HepG2 (cell line): ENCODE results near the gene TACC3. TPM values are rescaled to one million over a fixed set of nuclear protein-coding genes. Genes with fewer than 3 reads are reported as not detected.

Experiments
- ARNT2 ChIP-seq: sonication (generic); formaldehyde crosslinking; IDR thresholded peaks from 2 replicates; pipeline ENCODE4 v1.8.0; 2022; ENCODE audit warnings: mild to moderate bottlenecking, low read depth, missing genetic modification reagents, moderate library complexity
- DPF2 ChIP-seq: sonication (generic); formaldehyde crosslinking; IDR thresholded peaks from 2 replicates; pipeline ENCODE4 v1.4.0; 2020; ENCODE audit warnings: mild to moderate bottlenecking, low read depth, missing genetic modification reagents, borderline replicate concordance
- DZIP1 ChIP-seq: sonication (generic); formaldehyde crosslinking; IDR thresholded peaks from 2 replicates; pipeline ENCODE4 v1.5.0; 2020; ENCODE audit warnings: mild to moderate bottlenecking, missing genetic modification reagents
- FOXC1 ChIP-seq: sonication (generic); formaldehyde crosslinking; IDR thresholded peaks from 2 replicates; pipeline ENCODE4 v1.8.0; 2022; ENCODE audit warnings: mild to moderate bottlenecking, missing genetic modification reagents, borderline replicate concordance
- GABPB1 ChIP-seq: IDR thresholded peaks from 2 replicates; pipeline ENCODE4 v1.6.1; 2016; ENCODE audit warnings: mild to moderate bottlenecking, missing genetic modification reagents, moderate library complexity, missing compliant biosample characterization
- HNF1A ChIP-seq, 2 experiments: sonication (generic) in 1 of 2; formaldehyde crosslinking in 1 of 2; IDR thresholded peaks; 2 replicates each; pipeline versions ENCODE4 v1.4.0 to v1.6.1; 2016 to 2020; ENCODE audit warnings: borderline replicate concordance in 1 of 2, low read depth in 1 of 2, mild to moderate bottlenecking in 1 of 2, missing genetic modification reagents in 1 of 2
- HNF4G ChIP-seq, 2 experiments: sonication (generic) in 1 of 2; formaldehyde crosslinking in 1 of 2; IDR thresholded peaks; 2 replicates each; pipeline versions ENCODE4 v1.4.0 to v1.6.1; 2011 to 2020; ENCODE audit warnings: borderline replicate concordance in 2 of 2, low read depth in 2 of 2, mild to moderate bottlenecking in 2 of 2, low read length in 1 of 2, missing genetic modification reagents in 1 of 2, moderate library complexity in 1 of 2
- KMT2A ChIP-seq: sonication (generic); formaldehyde crosslinking; IDR thresholded peaks from 2 replicates; pipeline ENCODE4 v1.4.0; 2020; ENCODE audit warnings: missing genetic modification reagents
- MED1 ChIP-seq: sonication (generic); formaldehyde crosslinking; IDR thresholded peaks from 2 replicates; pipeline ENCODE4 v1.4.0; 2020; ENCODE audit warnings: missing genetic modification reagents
- MED8 ChIP-seq: sonication (generic); formaldehyde crosslinking; IDR thresholded peaks from 2 replicates; pipeline ENCODE4 v1.8.1; 2023; ENCODE audit warnings: mild to moderate bottlenecking, missing genetic modification reagents; ENCODE audit not compliant: insufficient replicate concordance
- NCOR1 ChIP-seq: fragments of 200-600 bp; sonication (generic); IDR thresholded peaks from 2 replicates; pipeline ENCODE4 v1.7.0; 2017; ENCODE audit warnings: antibody characterized with exemption, low read length, borderline replicate concordance
- NFE2 ChIP-seq: sonication (generic); formaldehyde crosslinking; IDR thresholded peaks from 2 replicates; pipeline ENCODE4 v1.4.0; 2020; ENCODE audit warnings: missing genetic modification reagents
- PRMT3 ChIP-seq: sonication (generic); formaldehyde crosslinking; IDR thresholded peaks from 2 replicates; pipeline ENCODE4 v1.8.1; 2022; ENCODE audit warnings: low read depth, mild to moderate bottlenecking, moderate library complexity, missing genetic modification reagents, borderline replicate concordance
- RXRA ChIP-seq: sonication (generic); formaldehyde crosslinking; IDR thresholded peaks from 2 replicates; pipeline ENCODE4 v1.5.1; 2020; ENCODE audit warnings: missing genetic modification reagents
- SALL1 ChIP-seq: sonication (generic); formaldehyde crosslinking; IDR thresholded peaks from 2 replicates; pipeline ENCODE4 v1.8.0; 2022; ENCODE audit warnings: mild to moderate bottlenecking, missing genetic modification reagents
- SRSF1 ChIP-seq: fragments of 200-400 bp; formaldehyde crosslinking; optimal IDR thresholded peaks from 2 replicates; pipeline ENCODE3; 2017; ENCODE audit warnings: mild to moderate bottlenecking, low read depth, low read length, moderate library complexity
- TAF1 ChIP-seq: sonication (generic); formaldehyde crosslinking; IDR thresholded peaks from 2 replicates; pipeline ENCODE4 v1.4.0; 2020; ENCODE audit warnings: missing genetic modification reagents
- TEAD3 ChIP-seq: optimal IDR thresholded peaks from 2 replicates; pipeline ENCODE3; 2016; ENCODE audit warnings: borderline replicate concordance
- TFAP4 ChIP-seq: sonication (generic); IDR thresholded peaks from 2 replicates; pipeline ENCODE4 v1.6.1; 2016; ENCODE audit warnings: low read depth, borderline replicate concordance
- ZFP90 ChIP-seq: sonication (generic); formaldehyde crosslinking; IDR thresholded peaks from 2 replicates; pipeline ENCODE4 v1.8.0; 2022; ENCODE audit warnings: missing genetic modification reagents, mild to moderate bottlenecking, inconsistent platforms, borderline replicate concordance
- ZNF207 ChIP-seq: fragments of 450-650 bp; IDR thresholded peaks from 2 replicates; pipeline ENCODE4 v1.6.1; 2016; ENCODE audit warnings: antibody characterized with exemption, borderline replicate concordance
- polyA plus RNA-seq, 8 experiments: library from polyadenylated mRNA; depleted of rRNA in 3 of 8; stranded (reverse) in 7 of 8; unstranded in 1 of 8; fragments of >200 nt; fragmentation: Illumina TruSeq in 4 of 8; extraction: Trizol in 4 of 8; gene quantifications; 2 replicates each; pipeline versions ENCODE4 v1.2.1 to v1.2.3, GENCODE V29; 2011 to 2016; ENCODE audit warnings: low read depth in 4 of 8, missing spikeins in 1 of 8, mixed read lengths in 1 of 8; ENCODE audit not compliant: insufficient read depth in 1 of 8
- total RNA-seq, 5 experiments: library from RNA; depleted of rRNA; stranded (reverse); fragments of >200 nt; fragmentation: Illumina TruSeq; extraction: Trizol; gene quantifications; 2 replicates each; pipeline ENCODE4 v1.2.3, GENCODE V29; 2016; ENCODE audit warnings: low read depth in 1 of 5

TACC3 gene
- total and polyA plus RNA-seq, 2 of the 13 experiments (the other 11 are each of a cell fraction or from before 2014, with no cell fraction given): 20.3 to 21.2 TPM

GRCh38 chr4:1770791-1771231 lies 49.5 kb downstream of the TACC3 start (continued):
- TF ChIP-seq FOXC1 (CRISPR knock-in tag): 0 out of 2 replicates have a peak, but pooled peaks have one; percentile 37
- TF ChIP-seq ZNF207: no peak
- TF ChIP-seq DPF2: 0 out of 2 replicates have a peak, but pooled peaks have one; percentile 49
- TF ChIP-seq ZFP90: 0 out of 2 replicates have a peak, but pooled peaks have one; percentile 47
- TF ChIP-seq NFE2 (CRISPR knock-in tag): no peak
- TF ChIP-seq SALL1 (CRISPR knock-in tag): 0 out of 2 replicates have a peak, but pooled peaks have one; percentile 7
- TF ChIP-seq HNF4G (IDR thresholded peaks at IDR 0.05; ENCODE audit: borderline replicate concordance, low read depth, low read length): peak; percentile 94
- peak; percentile 56; the same call in 1 of the 2 replicates for TF ChIP-seq HNF4G (CRISPR knock-in tag; IDR thresholded peaks at IDR 0.05; ENCODE audit: borderline replicate concordance, low read depth)
- peak; percentile 67 for TF ChIP-seq MED1 (CRISPR knock-in tag)
- peak; percentile 65 for TF ChIP-seq SRSF1
- peak; percentile 23; the same call in 1 of the 2 replicates for TF ChIP-seq TAF1 (CRISPR knock-in tag)
- peak; percentile 42 for TF ChIP-seq MED8
- no peak for TF ChIP-seq HNF1A (IDR thresholded peaks at IDR 0.05; ENCODE audit: low read depth)
- TF ChIP-seq HNF1A (CRISPR knock-in tag; IDR thresholded peaks at IDR 0.05; ENCODE audit: borderline replicate concordance): 0 out of 2 replicates have a peak, but pooled peaks have one; percentile 31
- TF ChIP-seq KMT2A (CRISPR knock-in tag): 0 out of 2 replicates have a peak, but pooled peaks have one; percentile 22
- peak; percentile 65; the same call in 1 of the 2 replicates for TF ChIP-seq NCOR1
- TF ChIP-seq TEAD3 (CRISPR knock-in tag): no peak
- 0 out of 2 replicates have a peak, but pooled peaks have one; percentile 11 for TF ChIP-seq GABPB1
- no peak for TF ChIP-seq ARNT2
- TF ChIP-seq TFAP4: 0 out of 2 replicates have a peak, but pooled peaks have one; percentile 23
- peak; percentile 87 for TF ChIP-seq RXRA (CRISPR knock-in tag)
- TF ChIP-seq DZIP1 (CRISPR knock-in tag): 0 out of 2 replicates have a peak, but pooled peaks have one; percentile 10
- TF ChIP-seq PRMT3 (CRISPR knock-in tag): 0 out of 2 replicates have a peak, but pooled peaks have one; percentile 42
